Liver (tissue), 9 donors: ENCODE measurements around the gene PLA2G15. TPM values are rescaled to one million over a fixed set of nuclear protein-coding genes. Genes with fewer than 3 reads are reported as not detected.

Source experiments
- DNase-seq: peaks from one replicate; pipeline ENCODE4 v3.0.0-alpha.2; 2017; ENCODE audit warnings: low spot score
- H3K27ac ChIP-seq, 2 donors: one replicate each; pipeline ENCODE4 v1.7.0; 2013; ENCODE audit warnings: inconsistent platforms in 2 of 2, low read length in 2 of 2, control low read depth in 1 of 2, low read depth in 1 of 2, mild to moderate bottlenecking in 1 of 2
- H3K27me3 ChIP-seq, 4 donors: one replicate each; pipeline versions ENCODE4 v1.6.1 to v1.7.0; 2013; ENCODE audit warnings: low read length in 3 of 4, inconsistent platforms in 1 of 4, mild to moderate bottlenecking in 1 of 4, moderate library complexity in 1 of 4; ENCODE audit not compliant: control insufficient read depth in 4 of 4, insufficient read depth in 4 of 4
- H3K36me3 ChIP-seq, 4 donors: one replicate each; pipeline versions ENCODE4 v1.6.1 to v1.7.0; 2013; ENCODE audit warnings: low read length in 3 of 4, mild to moderate bottlenecking in 3 of 4, low read depth in 1 of 4, moderate library complexity in 1 of 4; ENCODE audit not compliant: control insufficient read depth in 4 of 4, insufficient read depth in 3 of 4
- H3K4me1 ChIP-seq, 4 donors: one replicate each; pipeline versions ENCODE4 v1.6.1 to v1.7.0; 2013; ENCODE audit warnings: low read length in 3 of 4, mild to moderate bottlenecking in 3 of 4, moderate library complexity in 1 of 4; ENCODE audit not compliant: control insufficient read depth in 4 of 4, insufficient read depth in 4 of 4
- H3K4me3 ChIP-seq, 3 donors: one replicate each; pipeline versions ENCODE4 v1.6.1 to v1.7.0; 2013; ENCODE audit warnings: low read length in 3 of 3, control low read depth in 1 of 3, low read depth in 1 of 3, mild to moderate bottlenecking in 1 of 3
- H3K9ac ChIP-seq, 2 donors: one replicate each; pipeline ENCODE4 v1.7.0; 2013; ENCODE audit warnings: low read length in 2 of 2, mild to moderate bottlenecking in 2 of 2, moderate library complexity in 2 of 2, control low read depth in 1 of 2, low read depth in 1 of 2
- H3K9me3 ChIP-seq, 4 donors: one replicate each; pipeline versions ENCODE4 v1.6.1 to v1.7.0; 2013; ENCODE audit warnings: low read length in 3 of 4; ENCODE audit not compliant: control insufficient read depth in 4 of 4
- ATF3 ChIP-seq: IDR thresholded peaks from 2 replicates; pipeline ENCODE4 v1.6.1; 2016; ENCODE audit warnings: antibody characterized with exemption
- CTCF ChIP-seq: fragments of 150-350 bp; IDR thresholded peaks from 2 replicates; pipeline ENCODE4 v1.5.1; 2017; ENCODE audit warnings: improper control_type of control experiment, low read depth, low read length; ENCODE audit not compliant: missing input control
- EGR1 ChIP-seq, 2 donors: IDR thresholded peaks; 2 replicates each; pipeline ENCODE4 v1.6.1; 2016 to 2018; ENCODE audit warnings: antibody characterized with exemption in 2 of 2, low read depth in 2 of 2
- FOXA1 ChIP-seq: IDR thresholded peaks from 2 replicates; pipeline ENCODE4 v1.6.1; 2016; ENCODE audit warnings: antibody characterized with exemption
- FOXA2 ChIP-seq: IDR thresholded peaks from 2 replicates; pipeline ENCODE4 v1.6.1; 2016; ENCODE audit warnings: antibody characterized with exemption
- GABPA ChIP-seq, 2 donors: IDR thresholded peaks in 1 of 2; conservative IDR thresholded peaks in 1 of 2; 2 replicates each; pipeline ENCODE4 v1.6.1; 2016; ENCODE audit warnings: antibody characterized with exemption in 2 of 2, mild to moderate bottlenecking in 1 of 2, moderate library complexity in 1 of 2
- HNF4A ChIP-seq, 2 donors: conservative IDR thresholded peaks; 2 replicates each; pipeline ENCODE4 v1.6.1; 2016; ENCODE audit warnings: antibody characterized with exemption in 2 of 2, mild to moderate bottlenecking in 2 of 2
- HNF4G ChIP-seq: IDR thresholded peaks from 2 replicates; pipeline ENCODE4 v1.6.1; 2016; ENCODE audit warnings: antibody characterized with exemption
- JUND ChIP-seq, 2 donors: IDR thresholded peaks; 2 replicates each; pipeline ENCODE4 v1.6.1; 2016; ENCODE audit warnings: antibody characterized with exemption in 2 of 2
- MAX ChIP-seq: IDR thresholded peaks from 2 replicates; pipeline ENCODE4 v1.6.1; 2016; ENCODE audit warnings: antibody characterized with exemption
- NR2F2 ChIP-seq: IDR thresholded peaks from 2 replicates; pipeline ENCODE4 v1.6.1; 2016; ENCODE audit warnings: antibody characterized with exemption
- REST ChIP-seq: IDR thresholded peaks from 2 replicates; pipeline ENCODE4 v1.6.1; 2016; ENCODE audit warnings: antibody characterized with exemption, mild to moderate bottlenecking
- RXRA ChIP-seq, 2 donors: IDR thresholded peaks; 2 replicates each; pipeline ENCODE4 v1.6.1; 2017 to 2018; ENCODE audit warnings: antibody characterized with exemption in 2 of 2, mild to moderate bottlenecking in 1 of 2
- SP1 ChIP-seq: IDR thresholded peaks from 2 replicates; pipeline ENCODE4 v1.6.1; 2018; ENCODE audit warnings: antibody characterized with exemption, mild to moderate bottlenecking
- TAF1 ChIP-seq: conservative IDR thresholded peaks from 2 replicates; pipeline ENCODE4 v1.6.1; 2016; ENCODE audit warnings: antibody characterized with exemption, mild to moderate bottlenecking
- YY1 ChIP-seq: IDR thresholded peaks from 2 replicates; pipeline ENCODE4 v1.6.1; 2016; ENCODE audit warnings: antibody characterized with exemption, mild to moderate bottlenecking
- ZBTB33 ChIP-seq: IDR thresholded peaks from 2 replicates; pipeline ENCODE4 v1.6.1; 2016; ENCODE audit warnings: antibody characterized with exemption
- WGBS: extraction: QIAGEN DNeasy Blood & Tissue Kit; methylation state at CpG from one replicate; pipeline ENCODE4 v1.1.7; 2013; 5-methylcytosine and 5-hydroxymethylcytosine counted together
- polyA plus RNA-seq, 2 donors: library from polyadenylated mRNA; stranded (reverse) in 1 of 2; unstranded in 1 of 2; fragments of 200-250 nt in 1 of 2; fragments of >200 nt in 1 of 2; fragmentation: Nextera tagmentation in 1 of 2; extraction: Ambion mirVana in 1 of 2; gene quantifications; one replicate each; pipeline versions ENCODE4 v1.2.1 to v1.2.3, GENCODE V29; 2013 to 2015
- total RNA-seq, 2 donors: library from RNA; depleted of rRNA; stranded (reverse); fragments of >200 nt; gene quantifications; one replicate each; pipeline ENCODE4 v1.2.3, GENCODE V29; 2014
- donor health status: healthy.
- donor health status: healthy.
- donor health status: healthy.
- donor health status: healthy.
- donor health status: healthy.

Gene PLA2G15
- total and polyA plus RNA-seq, 4 donors, result 4.5 to 19.8 (median 15.1) TPM

- H3K36me3 ChIP-seq, result peaks cover 10 to 33% (median 24%) of the 10 kb centered on the region in 4 donors
- DNase-seq, result no peak
- no peaks in the 10 kb centered on the region for H3K4me1 ChIP-seq
- WGBS, result 82% methylated on average over 6 of the region's 6 CpGs
- TF ChIP-seq HNF4A (conservative IDR thresholded peaks at IDR 0.05) (no peak), SP1 (no peak), NR2F2 (no peak), CTCF (no peak), TAF1 (no peak), YY1 (no peak), REST (no peak), HNF4G (no peak), MAX (no peak), JUND (IDR thresholded peaks at IDR 0.05) (no peak), FOXA2 (no peak), EGR1 (IDR thresholded peaks at IDR 0.05; ENCODE audit: low read depth in 2 of 2) (no peak), FOXA1 (no peak), GABPA (IDR thresholded peaks at IDR 0.05 in 1 of 2, conservative IDR thresholded peaks at IDR 0.05 in 1 of 2) (no peak), RXRA (IDR thresholded peaks at IDR 0.05) (no peak)
- no peak overlapping the region for H3K9ac ChIP-seq
- H3K27me3 ChIP-seq, result no peaks in the 10 kb centered on the region
- no peak overlapping the region for H3K27ac ChIP-seq
- H3K9me3 ChIP-seq, result no peaks in the 10 kb centered on the region
- H3K4me3 ChIP-seq, result no peak overlapping the region
These were observed 12.2 kb downstream of the PLA2G15 start for GRCh38 chr16:68257251-68257905.

- Histone ChIP-seq H3K36me3 (peaks cover 8 to 33% (median 24%) of the 10 kb centered on the region in 4 donors), H3K27ac (no peak overlapping the region), H3K4me1 (no peaks in the 10 kb centered on the region), H3K27me3 (no peaks in the 10 kb centered on the region), H3K9ac (no peak overlapping the region), H3K9me3 (no peaks in the 10 kb centered on the region), H3K4me3 (no peak overlapping the region)
- WGBS, result 80% methylated on average over 13 of the region's 13 CpGs
- DNase-seq, result no peak
- TF ChIP-seq JUND (IDR thresholded peaks at IDR 0.05) (no peak), TAF1 (no peak), FOXA2 (no peak), ATF3 (no peak), FOXA1 (no peak), YY1 (no peak), SP1 (no peak), HNF4A (conservative IDR thresholded peaks at IDR 0.05) (no peak), GABPA (IDR thresholded peaks at IDR 0.05 in 1 of 2, conservative IDR thresholded peaks at IDR 0.05 in 1 of 2) (no peak), REST (no peak), ZBTB33 (no peak), HNF4G (no peak), RXRA (IDR thresholded peaks at IDR 0.05) (no peak)
These were observed 13.0 kb downstream of the PLA2G15 start for GRCh38 chr16:68257906-68258800.
